Ureter (tissue), 1 donor: ENCODE data around the gene CHST11. TPM values are rescaled to one million over a fixed set of nuclear protein-coding genes. Genes with fewer than 3 reads are reported as not detected.

Experiments used
- DNase-seq: peaks from one replicate; pipeline ENCODE4 v3.0.0-alpha.2; 2020; ENCODE audit warnings: low spot score
- total RNA-seq: library from RNA; stranded (reverse); gene quantifications from one replicate; pipeline ENCODE4 v1.2.4, GENCODE V29; 2023
- donor health status: DM: yes; HTN: yes; CAD: no.

CHST11 gene
- total RNA-seq, 1 donor from 2014 or later, result 10.8 TPM

DNA sequence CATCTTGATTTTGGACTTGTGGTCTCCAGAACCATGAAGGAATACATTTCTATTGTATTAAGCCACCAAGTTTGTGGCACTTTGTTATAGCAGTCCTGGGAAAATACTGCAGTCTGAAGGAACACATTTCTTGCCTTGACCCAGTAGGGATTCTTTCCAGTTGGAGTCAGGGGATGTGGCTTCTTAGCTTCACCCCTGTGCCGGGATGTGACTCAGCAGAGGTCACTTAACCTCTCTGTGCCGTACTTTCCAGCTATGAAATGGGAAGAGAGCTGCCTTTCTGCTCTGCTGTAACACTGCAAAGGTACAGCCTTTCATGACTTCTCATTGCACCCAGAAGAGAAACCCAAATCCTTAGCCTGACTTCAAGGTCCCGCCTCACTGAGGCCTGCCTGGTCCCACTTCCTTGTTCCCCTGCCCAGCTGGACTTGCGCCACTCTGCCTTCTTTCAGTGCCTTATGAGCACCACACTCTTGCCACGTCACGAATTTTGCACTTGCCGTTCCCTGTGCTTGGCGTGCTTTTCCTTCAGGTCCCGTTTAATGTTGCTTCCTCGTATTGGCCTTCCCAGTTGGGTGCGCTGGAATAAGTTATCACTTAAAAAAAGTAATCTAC is 24.2 kb downstream of the CHST11 start:
- DNase-seq, result peak; percentile 46

DNA sequence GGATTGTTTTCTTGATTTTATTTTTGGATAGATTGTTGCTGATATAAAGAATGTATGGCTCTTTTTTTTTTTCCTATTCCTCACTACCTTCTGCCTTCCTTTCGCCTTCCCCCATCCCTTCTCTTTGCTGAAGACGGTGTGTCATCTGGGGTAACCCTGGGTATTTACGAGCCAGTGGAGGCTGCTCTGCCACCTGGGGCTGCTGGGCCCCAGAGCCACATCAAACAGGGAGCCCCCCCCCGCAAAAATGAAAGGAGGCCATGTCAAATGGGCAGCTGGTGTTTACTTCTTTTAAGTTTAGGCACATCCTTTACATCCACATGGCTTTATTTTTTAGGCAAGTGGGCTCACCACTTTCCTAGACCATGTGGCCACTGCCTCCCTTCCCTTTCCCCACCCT is 25.4 kb downstream of the CHST11 start:
- no peak for DNase-seq

DNA sequence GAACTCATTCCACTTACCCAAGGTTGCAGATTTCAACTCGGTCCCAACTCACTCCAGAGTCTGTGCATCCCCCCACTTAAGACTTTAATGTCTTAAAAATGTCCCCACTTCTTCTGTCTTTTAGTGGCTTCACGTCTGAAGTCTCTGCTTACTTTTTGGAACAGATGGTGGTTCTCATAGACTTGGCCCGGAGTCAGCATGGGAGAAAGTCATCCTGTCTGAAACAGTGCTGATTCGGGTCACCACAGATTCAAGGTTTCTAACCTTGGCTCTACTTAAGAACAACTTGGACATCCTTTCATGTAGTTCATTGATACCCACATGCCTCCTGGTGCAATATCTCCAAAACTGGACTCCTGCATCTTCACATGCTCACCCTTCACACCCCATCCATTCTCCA is 26.0 kb downstream of the CHST11 start:
- no peak for DNase-seq

DNA sequence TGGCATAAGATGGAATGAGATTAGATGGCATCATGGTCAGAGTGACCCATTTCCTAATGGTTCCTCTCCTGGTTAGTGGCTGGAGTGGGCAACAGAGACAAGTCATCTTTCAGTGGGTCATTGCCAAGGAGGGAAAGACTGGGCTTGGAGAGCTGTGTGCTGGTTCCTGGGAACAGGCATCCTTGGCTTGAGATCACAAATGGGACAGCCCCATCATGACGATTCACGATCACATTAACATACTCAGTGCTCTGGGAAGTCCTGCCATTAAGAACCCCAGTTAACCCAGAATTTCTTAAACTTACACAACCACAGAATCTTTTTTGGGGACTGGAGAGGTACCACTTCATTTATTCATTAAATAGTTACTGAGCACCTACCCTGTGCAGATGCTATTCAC is 27.3 kb downstream of the CHST11 start:
- no peak for DNase-seq

DNA sequence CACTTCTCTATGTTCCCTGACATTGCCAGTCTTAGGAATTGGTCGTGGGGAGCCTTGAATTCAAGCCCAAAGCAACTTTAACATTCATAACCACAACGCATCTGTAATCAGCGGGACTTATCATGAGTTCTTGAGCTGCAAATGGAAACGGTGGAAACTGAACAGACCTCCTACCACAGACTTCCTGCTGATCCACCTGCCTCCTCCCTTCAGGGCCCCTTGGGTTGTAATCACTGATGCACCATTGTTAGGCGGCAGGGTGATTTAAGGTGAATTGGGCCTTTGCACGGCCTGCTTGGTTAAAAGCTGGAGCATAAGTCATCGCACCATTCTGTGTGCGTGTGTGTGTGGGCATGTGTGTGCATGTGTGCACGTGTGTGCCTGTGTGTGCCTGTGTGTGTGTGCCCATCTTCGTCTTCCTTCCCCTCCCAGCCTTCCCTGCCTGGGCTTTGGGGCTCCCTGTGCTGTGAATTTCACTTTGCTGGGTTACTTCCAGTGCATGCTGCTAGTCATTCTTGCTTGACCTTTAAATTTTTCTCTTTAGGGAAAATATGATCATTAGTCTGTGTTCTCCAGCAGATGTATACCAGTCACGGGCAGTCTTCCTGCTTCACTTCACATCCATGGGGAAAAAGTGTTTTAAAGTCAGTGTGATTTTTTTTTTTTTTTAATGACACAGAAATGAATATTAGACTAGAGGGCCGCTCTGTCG is 29.1 kb downstream of the CHST11 start:
- DNase-seq, result no peak

DNA sequence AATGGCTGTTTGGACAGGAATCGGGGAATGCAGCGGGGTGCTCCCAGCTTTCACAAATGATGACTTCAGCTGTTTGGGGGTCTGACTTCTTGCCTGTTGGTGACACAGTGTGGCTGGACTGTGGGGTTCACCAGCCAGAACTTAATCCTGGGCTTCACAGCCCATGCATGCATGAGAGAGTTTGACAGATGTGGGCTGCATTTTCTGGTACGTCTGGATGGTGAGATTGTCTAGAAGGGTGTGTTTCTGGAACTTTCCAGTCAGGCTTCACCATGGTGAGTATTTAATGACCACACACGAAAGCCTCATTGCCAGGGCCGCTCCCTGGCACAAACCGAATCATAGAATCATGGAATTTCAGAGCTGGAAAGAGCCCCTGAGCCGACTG is 29.6 kb downstream of the CHST11 start:
- no peak for DNase-seq

DNA sequence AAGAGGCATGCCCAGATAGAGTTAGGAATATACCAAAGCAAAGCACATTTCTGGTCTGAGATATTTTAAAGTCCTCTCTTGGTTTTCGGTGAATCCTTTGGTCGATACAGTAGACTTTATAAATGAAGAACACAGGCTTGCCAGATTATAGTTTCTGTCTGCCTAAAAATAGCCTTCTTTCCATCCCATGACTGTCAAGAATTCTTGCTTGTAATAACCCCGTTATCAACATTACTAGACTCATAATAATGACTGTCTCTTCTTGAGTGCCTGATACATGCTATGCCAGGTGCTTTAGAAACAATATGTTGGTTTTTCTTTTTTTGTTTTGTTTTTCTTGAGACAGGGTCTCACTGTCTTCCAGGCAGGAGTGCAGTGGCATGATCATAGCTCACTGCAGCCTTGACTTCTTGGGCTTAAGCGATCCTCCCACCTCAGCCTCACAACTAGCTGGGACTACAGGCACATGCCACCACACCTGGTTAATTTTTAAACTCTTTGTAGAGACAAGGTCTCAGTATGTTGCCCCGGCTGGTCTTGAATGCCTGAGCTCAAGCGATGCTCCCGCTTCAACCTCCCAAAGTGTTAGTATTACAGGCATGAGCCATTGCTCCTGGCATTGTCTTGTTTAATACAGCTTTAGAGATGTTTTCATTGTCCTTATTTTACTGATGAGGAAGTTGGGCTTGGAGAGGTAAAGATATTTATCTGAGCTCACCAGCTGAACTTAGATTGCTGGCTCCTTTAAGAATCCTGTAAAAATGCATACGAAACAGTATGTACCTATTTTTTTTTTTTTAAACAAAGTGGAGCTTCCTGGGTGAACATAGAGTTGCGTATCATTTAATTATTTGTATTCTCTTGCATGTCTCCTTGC is 30.4 kb downstream of the CHST11 start:
- no peak for DNase-seq

DNA sequence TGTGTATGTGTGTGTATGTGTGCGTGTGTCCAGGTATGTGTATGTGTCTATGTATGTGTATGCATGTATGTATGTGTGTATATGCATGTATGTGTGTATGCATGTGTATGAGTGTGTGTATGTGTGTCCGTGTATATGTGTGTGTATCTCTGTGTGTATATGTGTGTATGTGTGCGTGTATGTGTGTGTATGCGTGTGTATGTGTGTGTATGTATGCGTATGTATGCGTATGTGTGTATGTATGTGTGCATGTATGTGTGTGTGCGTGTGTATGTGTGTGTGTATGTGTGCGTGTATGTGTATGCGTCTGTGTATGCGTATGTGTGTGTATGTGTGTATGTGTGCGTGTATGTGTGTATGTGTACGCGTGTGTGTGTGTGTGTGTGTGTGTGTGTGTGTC is 31.6 kb downstream of the CHST11 start:
- DNase-seq, result no peak

DNA sequence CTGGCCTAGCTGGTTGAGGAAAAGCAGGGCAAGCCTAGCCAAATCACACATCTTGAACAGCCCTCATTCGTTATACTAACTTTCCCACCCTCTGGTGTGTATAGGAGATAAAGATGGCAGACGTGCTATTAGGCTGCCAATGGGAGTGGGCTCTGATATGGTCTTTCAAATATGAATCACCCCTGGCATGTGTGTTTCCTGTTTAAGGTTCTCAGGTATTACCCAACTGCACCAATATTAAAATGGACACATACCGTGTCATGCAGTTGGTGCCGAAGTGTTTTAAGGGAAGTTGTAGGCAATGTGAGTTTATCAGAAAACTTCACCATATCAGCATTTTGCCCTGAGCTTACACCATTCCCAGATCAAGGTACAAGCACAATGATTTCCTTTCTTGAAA is 33.4 kb downstream of the CHST11 start:
- DNase-seq, result no peak

DNA sequence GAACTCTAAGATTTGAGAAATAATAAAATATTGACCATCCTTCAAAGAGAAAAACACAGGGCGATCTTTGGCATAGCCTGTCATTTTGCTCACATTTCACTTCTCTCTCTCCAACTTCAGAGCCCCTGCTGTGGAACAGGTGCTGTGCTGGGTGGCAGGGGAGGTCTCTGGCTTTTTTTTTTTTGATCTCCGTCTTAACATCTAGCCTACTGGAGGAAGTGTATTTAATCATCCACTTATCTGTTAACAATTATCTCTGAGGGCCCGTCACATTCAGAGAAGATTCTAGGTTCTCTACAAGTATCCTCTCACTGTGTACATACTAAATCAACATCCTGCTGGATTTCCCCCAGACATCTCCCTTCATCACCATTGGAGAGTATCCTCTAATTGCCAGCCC is 34.1 kb downstream of the CHST11 start:
- DNase-seq, result no peak

DNA sequence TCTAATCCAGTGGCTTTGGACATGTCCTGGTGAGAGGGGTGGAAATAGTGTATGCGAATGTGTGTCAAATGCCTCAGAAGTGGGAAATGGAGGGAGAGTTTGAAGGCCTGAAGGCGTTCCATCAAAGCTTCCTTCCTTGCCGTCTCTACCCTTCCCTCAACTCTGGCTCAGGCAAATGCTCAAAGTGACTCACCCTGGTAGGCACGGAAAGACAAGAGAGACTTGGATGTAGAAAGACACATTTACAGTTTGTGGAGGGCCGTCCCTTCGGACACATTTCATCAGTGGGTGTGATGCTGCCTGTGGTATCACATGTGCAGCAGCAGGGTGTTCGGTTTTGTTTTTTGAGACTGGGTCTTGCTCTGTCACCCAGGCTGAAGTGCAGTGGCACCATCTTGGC is 36.7 kb downstream of the CHST11 start:
- no peak for DNase-seq

DNA sequence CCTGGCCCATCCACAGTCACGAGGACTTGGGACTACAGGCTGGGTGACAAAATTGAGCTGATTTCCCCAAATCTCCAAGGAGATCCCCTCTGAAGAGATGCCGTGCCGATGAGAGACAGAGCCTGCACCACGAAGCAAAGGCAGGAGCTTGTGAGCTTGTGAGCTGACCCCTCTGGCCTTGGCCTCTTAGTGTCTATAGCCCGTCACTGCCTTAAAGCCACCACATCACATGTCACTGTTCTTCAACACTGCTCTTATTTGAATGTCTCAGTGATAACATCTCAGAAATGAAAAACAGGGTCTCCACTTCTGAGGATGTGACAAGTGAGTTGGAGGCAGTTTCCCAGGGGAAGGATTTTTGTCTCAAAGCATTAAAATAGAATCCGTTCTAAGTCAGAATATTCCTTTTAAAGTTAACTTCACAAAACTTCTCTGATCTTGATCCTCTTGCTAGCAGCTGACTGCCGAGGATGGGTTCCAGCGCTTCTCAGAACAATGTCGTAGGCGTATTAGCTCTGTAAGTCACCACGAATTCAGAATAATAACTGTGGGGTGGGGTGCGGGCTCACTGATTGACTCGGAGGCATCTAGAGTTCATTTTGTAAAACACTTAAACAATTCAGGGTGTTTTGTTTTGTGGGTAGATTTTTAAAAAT is 37.5 kb downstream of the CHST11 start:
- DNase-seq, result no peak

DNA sequence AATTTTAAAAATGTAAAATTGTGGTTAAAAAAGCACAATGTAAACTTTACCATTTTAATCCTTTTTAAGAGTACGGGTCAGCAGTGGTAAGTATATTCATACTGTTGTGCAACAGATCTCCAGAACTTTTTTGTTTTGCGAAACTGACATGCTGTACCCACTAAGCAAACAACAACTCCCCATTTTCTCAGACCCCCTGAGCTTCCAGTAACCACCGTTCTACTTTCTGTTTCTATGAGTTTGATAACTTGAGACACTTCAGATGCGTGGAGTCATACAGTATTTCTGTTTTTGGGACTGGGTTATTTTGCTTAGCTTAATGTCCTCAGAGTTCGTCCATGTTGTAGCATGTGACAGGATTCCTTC is 38.0 kb downstream of the CHST11 start:
- no peak for DNase-seq

DNA sequence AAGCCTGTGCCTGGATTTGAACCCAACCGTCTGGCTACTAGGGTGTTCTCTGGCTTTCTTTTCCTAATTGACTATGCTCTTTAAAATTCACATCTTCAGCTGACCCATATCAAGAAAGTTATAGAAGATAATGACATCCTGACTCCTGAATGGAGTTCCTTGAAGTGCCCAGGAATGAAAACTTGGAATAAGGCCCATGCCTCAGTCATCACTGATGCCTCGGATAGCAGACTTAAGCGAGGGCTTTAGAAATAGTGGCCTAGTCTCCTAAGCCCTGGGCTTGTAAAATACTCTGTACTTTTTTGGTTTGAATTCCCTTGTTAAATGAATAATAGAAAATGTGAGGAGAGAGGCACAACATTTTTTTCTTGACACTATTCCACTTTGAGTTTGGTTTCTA is 39.0 kb downstream of the CHST11 start:
- DNase-seq, result no peak

DNA sequence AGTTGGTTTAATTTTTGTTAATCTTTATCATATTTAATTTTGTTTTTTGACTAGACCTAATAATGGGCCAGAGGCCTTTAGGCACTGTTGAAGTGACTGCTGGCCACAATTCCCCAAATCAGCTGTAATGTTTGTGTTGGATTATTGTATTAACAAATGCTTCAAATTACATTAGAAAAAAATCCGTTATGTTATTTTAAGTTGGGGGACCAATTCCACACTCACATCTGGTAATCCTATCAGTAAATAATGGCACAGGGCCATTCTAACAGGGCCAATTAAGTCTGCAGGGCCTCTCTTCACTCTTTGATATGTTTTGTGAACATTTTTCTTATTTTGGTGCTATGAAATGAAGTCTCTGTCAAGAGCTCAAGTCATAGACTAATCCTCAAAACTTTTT is 39.6 kb downstream of the CHST11 start:
- DNase-seq, result no peak

DNA sequence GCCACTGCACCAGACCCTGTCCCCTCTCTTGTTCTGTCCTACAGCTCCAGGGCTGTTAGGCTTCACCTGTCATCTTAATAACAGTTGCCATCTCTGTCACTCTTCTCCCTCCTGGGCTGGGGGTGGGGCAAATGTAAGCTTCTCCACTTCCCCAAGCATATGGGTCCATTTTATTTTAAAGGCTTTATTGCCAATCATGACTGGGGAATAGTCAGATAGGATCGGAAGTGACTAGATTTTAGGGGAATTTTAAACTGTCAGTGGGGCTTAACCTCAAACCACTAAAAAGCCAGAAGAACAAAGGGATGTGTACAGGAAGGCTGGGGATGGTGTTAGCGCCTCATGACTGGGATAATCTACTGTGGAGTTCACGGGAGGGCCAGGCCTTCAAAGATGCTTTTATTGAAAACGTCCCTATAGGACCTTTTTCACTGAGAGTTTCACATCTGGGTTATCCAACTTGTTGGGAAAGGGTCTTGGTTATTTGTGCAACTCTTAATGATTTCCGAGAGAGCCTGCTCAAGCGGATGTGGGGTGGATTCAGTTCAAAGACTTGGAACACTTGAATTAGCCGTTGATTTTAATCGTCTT is 41.6 kb downstream of the CHST11 start:
- no peak for DNase-seq

DNA sequence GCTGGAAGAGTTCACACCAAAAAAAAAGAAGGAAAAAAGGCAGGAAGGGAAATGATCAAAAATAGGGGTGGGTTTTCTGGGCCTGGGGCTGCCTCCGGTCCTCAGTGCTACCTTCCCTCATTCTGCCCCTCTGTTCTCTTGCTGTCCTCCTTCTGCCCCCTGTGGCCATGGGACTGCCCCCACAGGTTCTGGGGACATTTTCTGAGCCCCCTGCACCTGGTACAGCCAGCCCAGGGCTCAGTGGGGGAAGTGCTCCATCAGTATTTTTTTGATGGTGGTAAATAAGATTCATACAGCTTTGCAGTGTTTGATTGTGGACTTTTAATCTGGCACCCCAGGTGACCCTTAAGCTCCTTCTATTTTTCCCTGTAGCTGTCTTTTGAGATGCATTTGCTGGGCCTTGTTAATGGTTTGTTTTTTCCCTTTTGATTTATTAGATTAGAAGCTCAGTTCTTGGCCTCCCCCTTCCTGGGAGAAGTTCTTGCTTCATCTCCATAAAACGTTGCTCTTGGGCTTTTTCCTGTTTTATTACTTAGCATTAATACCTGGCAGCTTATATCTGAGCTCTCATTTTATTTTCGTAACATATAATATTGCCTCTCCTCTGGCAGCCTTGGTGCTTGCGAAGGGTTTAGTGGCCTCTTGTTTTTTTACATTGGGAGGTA is 43.1 kb downstream of the CHST11 start:
- DNase-seq, result no peak

DNA sequence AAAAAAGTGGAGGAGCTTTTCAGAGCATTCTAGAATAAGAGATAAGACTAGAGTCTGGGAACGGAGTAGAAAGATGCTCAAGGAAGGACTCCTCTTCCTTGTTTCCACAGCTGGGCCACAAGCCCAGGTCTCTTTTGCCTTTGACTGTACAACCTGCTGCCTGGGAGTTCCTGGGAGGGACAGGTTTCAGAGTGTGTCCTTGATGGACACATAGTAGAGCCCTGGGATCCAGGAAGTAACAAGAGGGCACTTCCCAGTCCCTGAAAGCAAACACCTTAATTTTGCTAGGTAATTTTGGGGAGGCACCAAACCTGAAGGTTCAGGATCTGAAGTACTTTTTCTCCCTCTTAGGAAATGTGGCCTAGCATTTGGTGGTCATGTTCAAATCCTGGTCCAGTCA is 44.4 kb downstream of the CHST11 start:
- no peak for DNase-seq

DNA sequence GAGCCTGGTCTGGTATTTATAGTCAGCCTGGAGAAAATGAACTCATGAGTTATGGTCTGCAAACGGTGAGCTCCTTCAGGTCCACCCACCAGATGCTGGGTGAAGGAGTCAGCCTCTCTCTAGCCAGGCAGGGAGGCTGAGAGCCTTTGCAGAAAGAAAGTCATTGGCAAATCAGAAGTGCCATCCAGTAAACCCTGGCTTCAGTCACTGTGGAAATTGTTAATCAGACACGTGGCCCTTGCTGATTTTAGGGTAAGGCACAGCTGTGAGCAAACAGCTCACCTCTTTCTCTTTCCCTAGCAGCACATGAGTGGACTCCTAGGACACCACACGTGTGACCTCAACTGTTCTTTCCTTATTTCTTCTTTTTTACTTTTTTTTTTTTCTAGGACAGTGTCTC is 44.9 kb downstream of the CHST11 start:
- DNase-seq, result no peak

DNA sequence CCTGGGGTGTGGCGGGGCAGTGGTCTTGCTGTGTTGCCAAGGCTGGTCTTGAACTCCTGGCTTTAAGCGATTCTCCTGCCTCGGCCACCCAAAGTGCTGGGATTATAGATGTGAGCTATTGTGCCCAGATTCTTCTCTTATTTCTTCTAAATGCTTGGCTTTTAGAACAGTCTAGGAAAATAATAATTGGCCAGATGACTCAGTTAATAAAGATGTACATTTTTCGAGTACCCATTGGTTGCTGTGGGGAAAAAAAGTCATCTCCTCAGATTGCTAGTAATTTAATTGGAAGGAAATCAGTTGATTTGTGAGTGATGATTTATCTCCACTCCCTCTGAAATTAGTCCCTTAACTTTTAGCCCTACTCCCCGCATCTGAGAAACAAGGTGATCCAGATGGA is 45.5 kb downstream of the CHST11 start:
- no peak for DNase-seq

DNA sequence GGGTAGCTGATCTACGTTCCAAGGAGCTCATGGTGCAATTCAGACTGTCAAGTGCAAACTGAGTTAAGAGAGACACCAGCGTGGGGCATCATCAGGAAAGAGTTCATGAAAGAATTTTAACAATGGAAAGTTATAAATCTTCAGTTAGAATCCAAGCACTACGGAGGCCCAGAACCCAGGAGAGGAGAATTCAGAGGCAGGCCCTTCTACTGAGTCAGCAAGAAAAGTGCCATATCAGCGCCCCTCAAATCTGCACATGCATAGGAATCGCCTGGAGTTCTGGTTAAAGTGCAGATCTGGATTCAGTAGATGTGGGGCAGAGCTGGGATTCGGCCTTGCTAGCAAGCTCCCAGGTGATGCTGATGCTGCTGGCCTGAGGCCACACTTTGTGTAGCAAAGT is 45.9 kb downstream of the CHST11 start:
- no peak for DNase-seq

DNA sequence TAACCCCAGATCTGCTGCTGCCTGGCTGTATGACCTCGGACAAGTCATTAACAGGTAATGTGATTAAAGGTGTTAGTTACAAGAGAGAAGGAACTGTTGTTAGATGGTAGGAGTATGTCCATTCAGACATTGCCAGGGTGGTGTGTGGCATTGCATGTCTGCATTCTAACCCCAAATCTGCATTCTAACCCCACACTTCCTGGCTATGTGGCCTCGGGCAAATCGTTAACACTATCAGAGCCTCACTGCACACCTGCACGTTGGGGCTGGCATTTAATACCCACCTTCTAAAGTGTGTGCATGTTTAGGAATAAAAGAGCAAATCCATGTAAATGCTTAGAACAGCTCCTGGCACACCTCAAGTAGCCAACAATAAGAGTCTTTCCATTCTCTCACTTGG is 46.4 kb downstream of the CHST11 start:
- DNase-seq, result no peak
